ENCODE measurements around the gene GFPT1. TPM values are rescaled to one million over a fixed set of nuclear protein-coding genes. Genes with fewer than 3 reads are reported as not detected.

GFPT1 gene
- total and polyA plus RNA-seq, 2 experiments from 2014 or later, result 60.8 to 62.0 TPM

DNA sequence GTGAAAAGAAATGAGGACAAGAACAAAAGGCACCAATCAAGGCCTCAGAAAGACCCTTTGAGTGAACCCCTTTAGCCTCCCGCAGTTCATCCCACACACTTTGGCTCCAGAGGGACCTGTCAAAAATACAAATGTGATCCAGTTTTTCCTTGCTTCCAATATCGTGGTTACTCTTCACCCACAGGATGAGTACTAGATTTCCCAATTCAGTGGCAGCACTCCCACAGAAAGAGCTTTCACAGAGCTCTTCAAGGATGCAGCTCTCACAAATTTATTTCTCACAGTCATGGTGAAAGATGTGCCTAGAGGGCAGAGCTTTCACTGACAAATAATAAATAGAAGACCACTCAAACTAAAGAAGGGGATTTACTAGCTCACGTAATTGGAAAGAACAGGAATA is 3.0 kb upstream of the GFPT1 start (continued):
- no peak for TF ChIP-seq POLR2AphosphoS5 (IDR thresholded peaks at IDR 0.05; ENCODE audit: low read depth)
- no peak for TF ChIP-seq ZNF114 (CRISPR knock-in tag; IDR thresholded peaks at IDR 0.05)
- no peak for TF ChIP-seq ZNF331 (CRISPR knock-in tag; IDR thresholded peaks at IDR 0.05; ENCODE audit: low read depth)
- TF ChIP-seq NANOG (IDR thresholded peaks at IDR 0.05; ENCODE audit: borderline replicate concordance), result no peak
- no peak for TF ChIP-seq EZH2phosphoT487 (IDR thresholded peaks at IDR 0.05; ENCODE audit: unreplicated experiment)
- TF ChIP-seq, protein P1, sequence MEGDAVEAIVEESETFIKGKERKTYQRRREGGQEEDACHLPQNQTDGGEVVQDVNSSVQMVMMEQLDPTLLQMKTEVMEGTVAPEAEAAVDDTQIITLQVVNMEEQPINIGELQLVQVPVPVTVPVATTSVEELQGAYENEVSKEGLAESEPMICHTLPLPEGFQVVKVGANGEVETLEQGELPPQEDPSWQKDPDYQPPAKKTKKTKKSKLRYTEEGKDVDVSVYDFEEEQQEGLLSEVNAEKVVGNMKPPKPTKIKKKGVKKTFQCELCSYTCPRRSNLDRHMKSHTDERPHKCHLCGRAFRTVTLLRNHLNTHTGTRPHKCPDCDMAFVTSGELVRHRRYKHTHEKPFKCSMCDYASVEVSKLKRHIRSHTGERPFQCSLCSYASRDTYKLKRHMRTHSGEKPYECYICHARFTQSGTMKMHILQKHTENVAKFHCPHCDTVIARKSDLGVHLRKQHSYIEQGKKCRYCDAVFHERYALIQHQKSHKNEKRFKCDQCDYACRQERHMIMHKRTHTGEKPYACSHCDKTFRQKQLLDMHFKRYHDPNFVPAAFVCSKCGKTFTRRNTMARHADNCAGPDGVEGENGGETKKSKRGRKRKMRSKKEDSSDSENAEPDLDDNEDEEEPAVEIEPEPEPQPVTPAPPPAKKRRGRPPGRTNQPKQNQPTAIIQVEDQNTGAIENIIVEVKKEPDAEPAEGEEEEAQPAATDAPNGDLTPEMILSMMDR (conservative IDR thresholded peaks at IDR 0.05; ENCODE audit: low read depth in 2 of 2), result no peak
- TF ChIP-seq, protein P2, sequence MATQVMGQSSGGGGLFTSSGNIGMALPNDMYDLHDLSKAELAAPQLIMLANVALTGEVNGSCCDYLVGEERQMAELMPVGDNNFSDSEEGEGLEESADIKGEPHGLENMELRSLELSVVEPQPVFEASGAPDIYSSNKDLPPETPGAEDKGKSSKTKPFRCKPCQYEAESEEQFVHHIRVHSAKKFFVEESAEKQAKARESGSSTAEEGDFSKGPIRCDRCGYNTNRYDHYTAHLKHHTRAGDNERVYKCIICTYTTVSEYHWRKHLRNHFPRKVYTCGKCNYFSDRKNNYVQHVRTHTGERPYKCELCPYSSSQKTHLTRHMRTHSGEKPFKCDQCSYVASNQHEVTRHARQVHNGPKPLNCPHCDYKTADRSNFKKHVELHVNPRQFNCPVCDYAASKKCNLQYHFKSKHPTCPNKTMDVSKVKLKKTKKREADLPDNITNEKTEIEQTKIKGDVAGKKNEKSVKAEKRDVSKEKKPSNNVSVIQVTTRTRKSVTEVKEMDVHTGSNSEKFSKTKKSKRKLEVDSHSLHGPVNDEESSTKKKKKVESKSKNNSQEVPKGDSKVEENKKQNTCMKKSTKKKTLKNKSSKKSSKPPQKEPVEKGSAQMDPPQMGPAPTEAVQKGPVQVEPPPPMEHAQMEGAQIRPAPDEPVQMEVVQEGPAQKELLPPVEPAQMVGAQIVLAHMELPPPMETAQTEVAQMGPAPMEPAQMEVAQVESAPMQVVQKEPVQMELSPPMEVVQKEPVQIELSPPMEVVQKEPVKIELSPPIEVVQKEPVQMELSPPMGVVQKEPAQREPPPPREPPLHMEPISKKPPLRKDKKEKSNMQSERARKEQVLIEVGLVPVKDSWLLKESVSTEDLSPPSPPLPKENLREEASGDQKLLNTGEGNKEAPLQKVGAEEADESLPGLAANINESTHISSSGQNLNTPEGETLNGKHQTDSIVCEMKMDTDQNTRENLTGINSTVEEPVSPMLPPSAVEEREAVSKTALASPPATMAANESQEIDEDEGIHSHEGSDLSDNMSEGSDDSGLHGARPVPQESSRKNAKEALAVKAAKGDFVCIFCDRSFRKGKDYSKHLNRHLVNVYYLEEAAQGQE (IDR thresholded peaks at IDR 0.05; ENCODE audit: unreplicated experiment), result no peak

DNA sequence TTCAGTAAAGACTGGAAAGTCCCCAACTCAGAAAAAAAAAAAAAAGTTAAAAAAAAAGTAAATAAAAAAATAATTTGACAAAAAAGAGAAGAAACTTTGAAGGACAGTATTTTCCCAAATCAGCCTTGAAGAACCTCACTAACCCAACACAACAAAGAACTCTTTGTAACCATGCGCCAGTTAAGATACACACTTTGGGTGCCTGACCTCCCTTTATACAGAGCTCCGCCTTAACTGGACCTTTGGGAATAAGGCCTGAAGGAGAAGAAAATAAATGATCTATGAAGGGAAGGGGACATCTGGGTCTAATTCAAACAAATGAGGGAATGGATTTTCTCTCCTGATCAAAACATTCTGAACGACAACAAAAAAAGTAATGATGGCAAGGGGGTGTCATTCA is 2.2 kb upstream of the GFPT1 start:
- Mint-ChIP-seq H3K4me3 (no peak overlapping the region), H3K27me3 (ENCODE audit: insufficient read depth, low read depth, poor library complexity) (no peaks in the 10 kb centered on the region), H3K9me3 (no peaks in the 10 kb centered on the region), H3K36me3 (ENCODE audit: low read depth) (no peaks in the 10 kb centered on the region; the same call in 2 of the 3 replicates), H3K27ac (no peak overlapping the region), H3K4me1 (peaks cover 17% of the 10 kb centered on the region)
- Histone ChIP-seq H3K9me2 (ENCODE audit: insufficient read depth) (no peaks in the 10 kb centered on the region), H3K27ac (ENCODE audit: low read depth) (no peak overlapping the region), H3K79me2 (replicated peaks; ENCODE audit: insufficient read depth) (peaks cover 24% of the 10 kb centered on the region), H2AFZ (no peak overlapping the region), H3K27me3 (ENCODE audit: insufficient read depth) (no peaks in the 10 kb centered on the region), H3F3A (replicated peaks; ENCODE audit: low read depth) (peaks cover 5% of the 10 kb centered on the region; the same call in 1 of the 2 replicates), H3K4me2 (no peak overlapping the region), H3K4me3 (no peak overlapping the region), H4K20me1 (replicated peaks; ENCODE audit: insufficient read depth) (no peaks in the 10 kb centered on the region; the same call in 1 of the 2 replicates), H3K4me1 (ENCODE audit: insufficient read depth) (peaks cover 16% of the 10 kb centered on the region), H3K36me3 (ENCODE audit: insufficient read depth) (no peaks in the 10 kb centered on the region)
- TF ChIP-seq CREB1 (CRISPR knock-in tag; IDR thresholded peaks at IDR 0.05; ENCODE audit: low read depth) (no peak), JUNB (IDR thresholded peaks at IDR 0.05; ENCODE audit: unreplicated experiment) (no peak), ZNF114 (CRISPR knock-in tag; IDR thresholded peaks at IDR 0.05) (no peak), POLR2AphosphoS5 (IDR thresholded peaks at IDR 0.05; ENCODE audit: low read depth) (no peak), ZNF331 (CRISPR knock-in tag; IDR thresholded peaks at IDR 0.05; ENCODE audit: low read depth) (no peak)
- TF ChIP-seq, protein P3, sequence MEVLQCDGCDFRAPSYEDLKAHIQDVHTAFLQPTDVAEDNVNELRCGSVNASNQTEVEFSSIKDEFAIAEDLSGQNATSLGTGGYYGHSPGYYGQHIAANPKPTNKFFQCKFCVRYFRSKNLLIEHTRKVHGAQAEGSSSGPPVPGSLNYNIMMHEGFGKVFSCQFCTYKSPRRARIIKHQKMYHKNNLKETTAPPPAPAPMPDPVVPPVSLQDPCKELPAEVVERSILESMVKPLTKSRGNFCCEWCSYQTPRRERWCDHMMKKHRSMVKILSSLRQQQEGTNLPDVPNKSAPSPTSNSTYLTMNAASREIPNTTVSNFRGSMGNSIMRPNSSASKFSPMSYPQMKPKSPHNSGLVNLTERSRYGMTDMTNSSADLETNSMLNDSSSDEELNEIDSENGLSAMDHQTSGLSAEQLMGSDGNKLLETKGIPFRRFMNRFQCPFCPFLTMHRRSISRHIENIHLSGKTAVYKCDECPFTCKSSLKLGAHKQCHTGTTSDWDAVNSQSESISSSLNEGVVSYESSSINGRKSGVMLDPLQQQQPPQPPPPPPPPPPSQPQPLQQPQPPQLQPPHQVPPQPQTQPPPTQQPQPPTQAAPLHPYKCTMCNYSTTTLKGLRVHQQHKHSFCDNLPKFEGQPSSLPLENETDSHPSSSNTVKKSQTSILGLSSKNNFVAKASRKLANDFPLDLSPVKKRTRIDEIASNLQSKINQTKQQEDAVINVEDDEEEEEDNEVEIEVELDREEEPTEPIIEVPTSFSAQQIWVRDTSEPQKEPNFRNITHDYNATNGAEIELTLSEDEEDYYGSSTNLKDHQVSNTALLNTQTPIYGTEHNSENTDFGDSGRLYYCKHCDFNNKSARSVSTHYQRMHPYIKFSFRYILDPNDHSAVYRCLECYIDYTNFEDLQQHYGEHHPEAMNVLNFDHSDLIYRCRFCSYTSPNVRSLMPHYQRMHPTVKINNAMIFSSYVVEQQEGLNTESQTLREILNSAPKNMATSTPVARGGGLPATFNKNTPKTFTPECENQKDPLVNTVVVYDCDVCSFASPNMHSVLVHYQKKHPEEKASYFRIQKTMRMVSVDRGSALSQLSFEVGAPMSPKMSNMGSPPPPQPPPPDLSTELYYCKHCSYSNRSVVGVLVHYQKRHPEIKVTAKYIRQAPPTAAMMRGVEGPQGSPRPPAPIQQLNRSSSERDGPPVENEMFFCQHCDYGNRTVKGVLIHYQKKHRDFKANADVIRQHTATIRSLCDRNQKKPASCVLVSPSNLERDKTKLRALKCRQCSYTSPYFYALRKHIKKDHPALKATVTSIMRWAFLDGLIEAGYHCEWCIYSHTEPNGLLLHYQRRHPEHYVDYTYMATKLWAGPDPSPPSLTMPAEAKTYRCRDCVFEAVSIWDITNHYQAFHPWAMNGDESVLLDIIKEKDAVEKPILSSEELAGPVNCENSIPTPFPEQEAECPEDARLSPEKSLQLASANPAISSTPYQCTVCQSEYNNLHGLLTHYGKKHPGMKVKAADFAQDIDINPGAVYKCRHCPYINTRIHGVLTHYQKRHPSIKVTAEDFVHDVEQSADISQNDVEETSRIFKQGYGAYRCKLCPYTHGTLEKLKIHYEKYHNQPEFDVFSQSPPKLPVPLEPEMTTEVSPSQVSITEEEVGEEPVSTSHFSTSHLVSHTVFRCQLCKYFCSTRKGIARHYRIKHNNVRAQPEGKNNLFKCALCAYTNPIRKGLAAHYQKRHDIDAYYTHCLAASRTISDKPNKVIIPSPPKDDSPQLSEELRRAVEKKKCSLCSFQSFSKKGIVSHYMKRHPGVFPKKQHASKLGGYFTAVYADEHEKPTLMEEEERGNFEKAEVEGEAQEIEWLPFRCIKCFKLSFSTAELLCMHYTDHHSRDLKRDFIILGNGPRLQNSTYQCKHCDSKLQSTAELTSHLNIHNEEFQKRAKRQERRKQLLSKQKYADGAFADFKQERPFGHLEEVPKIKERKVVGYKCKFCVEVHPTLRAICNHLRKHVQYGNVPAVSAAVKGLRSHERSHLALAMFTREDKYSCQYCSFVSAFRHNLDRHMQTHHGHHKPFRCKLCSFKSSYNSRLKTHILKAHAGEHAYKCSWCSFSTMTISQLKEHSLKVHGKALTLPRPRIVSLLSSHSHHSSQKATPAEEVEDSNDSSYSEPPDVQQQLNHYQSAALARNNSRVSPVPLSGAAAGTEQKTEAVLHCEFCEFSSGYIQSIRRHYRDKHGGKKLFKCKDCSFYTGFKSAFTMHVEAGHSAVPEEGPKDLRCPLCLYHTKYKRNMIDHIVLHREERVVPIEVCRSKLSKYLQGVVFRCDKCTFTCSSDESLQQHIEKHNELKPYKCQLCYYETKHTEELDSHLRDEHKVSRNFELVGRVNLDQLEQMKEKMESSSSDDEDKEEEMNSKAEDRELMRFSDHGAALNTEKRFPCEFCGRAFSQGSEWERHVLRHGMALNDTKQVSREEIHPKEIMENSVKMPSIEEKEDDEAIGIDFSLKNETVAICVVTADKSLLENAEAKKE (CRISPR knock-in tag; IDR thresholded peaks at IDR 0.05), result no peak
- no peak for ATAC-seq
- no peak for DNase-seq (ENCODE audit: low spot score)

Data from GM23338 (cell line).